Activated CD4-positive, alpha-beta T cell treated with anti-CD3 and anti-CD28 coated beads, Interleukin-2, amount 10 ng/mL, durations not matched to agents 7 days and 5 days (primary cell): ENCODE results near the gene IQCK. TPM values are rescaled to one million over a fixed set of nuclear protein-coding genes. Genes with fewer than 3 reads are reported as not detected.
A peak's percentile ranks its signal among the peaks of the same experiment; 100 is the strongest.
"Not testable (repeated sequence)": the region's sequence is repeated elsewhere in the genome, so short reads cannot be mapped to it uniquely, and the experiment has no call there.

Experiments
- CTCF ChIA-PET: fragments of 350-600 bp; sonication (Branson Sonifier 250); formaldehyde crosslinking; loops from one replicate; lab custom pipeline; 2021; ENCODE audit warnings: antibody characterized with exemption; lab: Charles Lee
- POLR2A ChIA-PET: fragments of 350-600 bp; sonication (Branson Sonifier 250); formaldehyde crosslinking; loops from one replicate; lab custom pipeline; 2021; ENCODE audit warnings: antibody characterized with exemption; lab: Charles Lee
- DNase-seq: peaks from one replicate; pipeline ENCODE4 v3.0.0-alpha.2; 2020
- H3K27ac Mint-ChIP-seq: one replicate; pipeline ENCODE4 v1.8.0; 2021; ENCODE audit warnings: mild to moderate bottlenecking, moderate library complexity, mixed read lengths
- H3K27me3 Mint-ChIP-seq: one replicate; pipeline ENCODE4 v1.8.0; 2021; ENCODE audit warnings: mixed read lengths
- H3K36me3 Mint-ChIP-seq: one replicate; pipeline ENCODE4 v1.8.0; 2021; ENCODE audit warnings: low read depth, mixed read lengths
- H3K4me1 Mint-ChIP-seq: one replicate; pipeline ENCODE4 v1.8.0; 2021; ENCODE audit warnings: mixed read lengths
- H3K4me3 Mint-ChIP-seq: one replicate; pipeline ENCODE4 v1.8.0; 2021; ENCODE audit warnings: mild to moderate bottlenecking, moderate library complexity, mixed read lengths
- H3K9me3 Mint-ChIP-seq: one replicate; pipeline ENCODE4 v1.8.0; 2021; ENCODE audit warnings: mixed read lengths
- total RNA-seq, 2 experiments: library from RNA; stranded (reverse); gene quantifications; one replicate each; pipeline ENCODE4 v1.2.3, GENCODE V29; 2021

Gene IQCK
- total RNA-seq: 1 to 10 TPM; 1.1 to 1.5 TPM

- peaks cover 20% of the 10 kb centered on the region for H3K4me1 Mint-ChIP-seq
- H3K9me3 Mint-ChIP-seq: no peaks in the 10 kb centered on the region
- peak; percentile 91 for DNase-seq
- ChIA-PET POLR2A (no interaction called here), CTCF (interaction anchor here (0.8 to 1.4 kb wide), 2 partner anchors 12 to 116 kb away, joined by 3 read pairs; no protein-coding TSS in a partner anchor)
- H3K27ac Mint-ChIP-seq: peak within 1 kb of the TSS; percentile 84
- no peaks in the 10 kb centered on the region for H3K27me3 Mint-ChIP-seq
- peak within 1 kb of the TSS; percentile 90 for H3K4me3 Mint-ChIP-seq
- H3K36me3 Mint-ChIP-seq: peaks cover 16% of the 10 kb centered on the region
Observed at GRCh38 chr16:19717741-19718623, at the start of gene IQCK, which contains the start of gene KNOP1. Gene IQCK, plus strand, starts transcription at chr16:19718271. Its CDS starts 36 bp downstream, at chr16:19718307. Gene KNOP1, minus strand, starts transcription at chr16:19718227. Its CDS starts 3,192 bp downstream, at chr16:19715035.

GRCh38 chr16:19672378-19672777 is 45.7 kb upstream of the IQCK start:
- no peaks in the 10 kb centered on the region for H3K9me3 Mint-ChIP-seq
- no peak for DNase-seq
- no peak overlapping the region for H3K27ac Mint-ChIP-seq
- ChIA-PET CTCF (interaction anchor here (0.9 to 1.1 kb wide), 2 partner anchors 12 to 47 kb away, joined by 3 to 5 read pairs; no protein-coding TSS in a partner anchor), POLR2A (no interaction called here)
- no peaks in the 10 kb centered on the region for H3K27me3 Mint-ChIP-seq
- no peaks in the 10 kb centered on the region for H3K4me1 Mint-ChIP-seq
- H3K4me3 Mint-ChIP-seq: no peak overlapping the region
- H3K36me3 Mint-ChIP-seq: peaks cover 12% of the 10 kb centered on the region

GRCh38 chr16:19674485-19674884 is 43.6 kb upstream of the IQCK start:
- DNase-seq: no peak
- Mint-ChIP-seq H3K36me3 (peaks cover 10% of the 10 kb centered on the region), H3K27me3 (no peaks in the 10 kb centered on the region), H3K4me1 (no peaks in the 10 kb centered on the region), H3K9me3 (no peaks in the 10 kb centered on the region), H3K4me3 (no peak overlapping the region), H3K27ac (no peak overlapping the region)
- ChIA-PET CTCF (no interaction called here), POLR2A (no interaction called here)

GRCh38 chr16:19677402-19677801 is 40.7 kb upstream of the IQCK start:
- no peak overlapping the region for H3K4me3 Mint-ChIP-seq
- H3K27me3 Mint-ChIP-seq: no peaks in the 10 kb centered on the region
- POLR2A ChIA-PET: no interaction called here
- no peaks in the 10 kb centered on the region for H3K4me1 Mint-ChIP-seq
- H3K36me3 Mint-ChIP-seq: peaks cover 15% of the 10 kb centered on the region
- DNase-seq: no peak
- no peaks in the 10 kb centered on the region for H3K9me3 Mint-ChIP-seq
- CTCF ChIA-PET: interaction anchor here (0.6 to 1.0 kb wide), 2 partner anchors 10 to 17 kb away, joined by 3 to 4 read pairs; no protein-coding TSS in a partner anchor
- no peak overlapping the region for H3K27ac Mint-ChIP-seq

GRCh38 chr16:19678804-19679203 is 39.3 kb upstream of the IQCK start:
- DNase-seq: no peak
- Mint-ChIP-seq H3K9me3 (peaks cover 4% of the 10 kb centered on the region), H3K4me3 (no peak overlapping the region), H3K27me3 (no peaks in the 10 kb centered on the region), H3K36me3 (peaks cover 27% of the 10 kb centered on the region), H3K4me1 (no peaks in the 10 kb centered on the region), H3K27ac (no peak overlapping the region)
- POLR2A ChIA-PET: no interaction called here
- CTCF ChIA-PET: interaction anchor here (0.6 to 0.8 kb wide), 2 partner anchors 30 to 67 kb away, joined by 3 read pairs; no protein-coding TSS in a partner anchor

GRCh38 chr16:19679281-19679680 is 38.8 kb upstream of the IQCK start:
- CTCF ChIA-PET: interaction anchor here (1.1 kb wide), 1 partner anchor 160 kb away, joined by 6 read pairs; no protein-coding TSS in a partner anchor
- H3K27me3 Mint-ChIP-seq: not testable (repeated sequence)

GRCh38 chr16:19680881-19681340 is 37.2 kb upstream of the IQCK start:
- CTCF ChIA-PET: interaction anchor here (1.1 to 2.0 kb wide), 2 partner anchors 10 to 24 kb away, joined by 3 to 4 read pairs; no protein-coding TSS in a partner anchor
- H3K36me3 Mint-ChIP-seq: peaks cover 35% of the 10 kb centered on the region
- DNase-seq: no peak
- no peak overlapping the region for H3K4me3 Mint-ChIP-seq
- no peaks in the 10 kb centered on the region for H3K27me3 Mint-ChIP-seq
- H3K27ac Mint-ChIP-seq: no peak overlapping the region
- POLR2A ChIA-PET: no interaction called here
- peaks cover 7% of the 10 kb centered on the region for H3K9me3 Mint-ChIP-seq
- no peaks in the 10 kb centered on the region for H3K4me1 Mint-ChIP-seq

More at GRCh38 chr16:19679281-19679680, 38.8 kb upstream of the IQCK start:
- H3K9me3 Mint-ChIP-seq, H3K4me3 Mint-ChIP-seq, POLR2A ChIA-PET, H3K27ac Mint-ChIP-seq, DNase-seq, H3K4me1 Mint-ChIP-seq: not testable (repeated sequence)
- H3K36me3 Mint-ChIP-seq: peaks cover 31% of the 10 kb centered on the region

GRCh38 chr16:19681637-19682036 is 36.4 kb upstream of the IQCK start:
- peaks cover 38% of the 10 kb centered on the region for H3K36me3 Mint-ChIP-seq
- H3K27me3 Mint-ChIP-seq: no peaks in the 10 kb centered on the region
- CTCF ChIA-PET: interaction anchor here (1.1 to 2.0 kb wide), 2 partner anchors 9 to 24 kb away, joined by 3 to 4 read pairs; no protein-coding TSS in a partner anchor
- no peak overlapping the region for H3K4me3 Mint-ChIP-seq
- H3K4me1 Mint-ChIP-seq: no peaks in the 10 kb centered on the region
- no peak overlapping the region for H3K27ac Mint-ChIP-seq
- POLR2A ChIA-PET: no interaction called here
- peaks cover 7% of the 10 kb centered on the region for H3K9me3 Mint-ChIP-seq
- no peak for DNase-seq

GRCh38 chr16:19683453-19684236 is 34.4 kb upstream of the IQCK start:
- peaks cover 42% of the 10 kb centered on the region for H3K36me3 Mint-ChIP-seq
- peaks cover 7% of the 10 kb centered on the region for H3K4me1 Mint-ChIP-seq
- no peak overlapping the region for H3K4me3 Mint-ChIP-seq
- no peak for DNase-seq
- CTCF ChIA-PET: interaction anchor here (1.5 kb wide), 1 partner anchor 13 kb away, joined by 4 read pairs; no protein-coding TSS in a partner anchor
- POLR2A ChIA-PET: no interaction called here
- H3K9me3 Mint-ChIP-seq: peaks cover 7% of the 10 kb centered on the region
- no peak overlapping the region for H3K27ac Mint-ChIP-seq
- no peaks in the 10 kb centered on the region for H3K27me3 Mint-ChIP-seq

GRCh38 chr16:19685176-19685575 is 32.9 kb upstream of the IQCK start:
- H3K36me3 Mint-ChIP-seq: peaks cover 47% of the 10 kb centered on the region
- H3K4me1 Mint-ChIP-seq: peaks cover 21% of the 10 kb centered on the region
- no peak overlapping the region for H3K4me3 Mint-ChIP-seq
- H3K9me3 Mint-ChIP-seq: peaks cover 7% of the 10 kb centered on the region
- DNase-seq: no peak
- no peak overlapping the region for H3K27ac Mint-ChIP-seq
- ChIA-PET POLR2A (no interaction called here), CTCF (interaction anchor here (0.6 to 1.5 kb wide), 2 partner anchors 11 to 17 kb away, joined by 3 to 4 read pairs; no protein-coding TSS in a partner anchor)
- H3K27me3 Mint-ChIP-seq: no peaks in the 10 kb centered on the region

GRCh38 chr16:19687279-19687678 is 30.8 kb upstream of the IQCK start:
- Mint-ChIP-seq H3K4me1 (peaks cover 32% of the 10 kb centered on the region), H3K27ac (no peak overlapping the region), H3K9me3 (peaks cover 7% of the 10 kb centered on the region), H3K36me3 (peaks cover 46% of the 10 kb centered on the region), H3K4me3 (no peak overlapping the region), H3K27me3 (no peaks in the 10 kb centered on the region)
- ChIA-PET POLR2A (no interaction called here), CTCF (interaction anchor here (0.6 to 1.2 kb wide), 3 partner anchors 10 to 21 kb away, joined by 3 to 5 read pairs (median 4); no protein-coding TSS in a partner anchor)
- DNase-seq: no peak

- no peaks in the 10 kb centered on the region for H3K27me3 Mint-ChIP-seq
- ChIA-PET CTCF (interaction anchor here (0.6 to 1.0 kb wide), 5 partner anchors 11 to 1029 kb away, joined by 3 to 4 read pairs (median 3); no protein-coding TSS in a partner anchor), POLR2A (no interaction called here)
- peaks cover 4% of the 10 kb centered on the region for H3K9me3 Mint-ChIP-seq
- H3K4me3 Mint-ChIP-seq: no peak overlapping the region
- no peak for DNase-seq
- peaks cover 41% of the 10 kb centered on the region for H3K36me3 Mint-ChIP-seq
- H3K4me1 Mint-ChIP-seq: peaks cover 32% of the 10 kb centered on the region
- peak overlapping the region; percentile 57 for H3K27ac Mint-ChIP-seq
Observed at GRCh38 chr16:19688396-19689024, 29.6 kb upstream of the IQCK start.
